ENCODE data around the gene GPR37.

The GPR37 gene

GRCh38 chr7:124724079-124724478, 41.5 kb downstream of the GPR37 start:
- no peak for DNase-seq

- no peak for DNase-seq
These were observed 42.6 kb downstream of the GPR37 start for GRCh38 chr7:124723012-124723411.

DNA sequence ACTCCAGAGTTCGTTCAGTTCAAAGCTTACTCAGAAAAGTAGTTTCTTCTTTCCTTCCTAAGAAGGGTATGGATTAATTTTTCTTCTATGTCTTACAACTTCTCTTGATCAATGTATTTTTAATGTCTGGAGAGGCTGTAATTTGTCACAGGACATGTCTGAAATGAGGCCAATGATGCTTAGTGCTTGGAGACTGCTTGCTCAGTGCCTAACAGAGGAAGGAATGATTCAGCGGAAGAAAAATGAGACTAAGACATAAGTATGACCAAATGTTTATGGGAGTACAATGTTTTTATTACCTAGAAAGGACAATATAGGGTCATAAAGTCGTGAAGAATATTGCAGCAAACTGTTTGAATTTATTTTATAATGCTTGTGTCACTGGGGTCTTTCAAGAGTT, 43.3 kb downstream of the GPR37 start:
- DNase-seq = no peak

DNA sequence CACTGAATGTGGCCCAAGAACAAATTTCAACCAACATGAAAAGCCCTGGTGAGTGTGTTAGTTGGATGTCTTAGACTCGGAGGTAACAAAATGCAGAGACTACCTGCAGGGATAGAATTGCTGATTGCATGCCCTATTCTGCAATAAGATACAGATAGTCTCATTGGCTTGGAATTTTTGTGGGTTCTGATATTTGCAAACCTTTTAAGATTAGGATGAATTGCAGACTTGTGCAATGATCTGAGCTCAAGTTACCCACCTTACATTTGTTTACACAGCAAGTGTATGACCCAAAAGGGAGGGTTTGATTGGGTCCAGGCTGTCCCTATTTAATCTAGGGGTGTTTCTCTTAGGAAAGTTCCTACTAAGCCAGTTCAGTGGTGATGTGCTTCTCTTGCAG, 45.4 kb downstream of the GPR37 start:
- DNase-seq = no peak

DNA sequence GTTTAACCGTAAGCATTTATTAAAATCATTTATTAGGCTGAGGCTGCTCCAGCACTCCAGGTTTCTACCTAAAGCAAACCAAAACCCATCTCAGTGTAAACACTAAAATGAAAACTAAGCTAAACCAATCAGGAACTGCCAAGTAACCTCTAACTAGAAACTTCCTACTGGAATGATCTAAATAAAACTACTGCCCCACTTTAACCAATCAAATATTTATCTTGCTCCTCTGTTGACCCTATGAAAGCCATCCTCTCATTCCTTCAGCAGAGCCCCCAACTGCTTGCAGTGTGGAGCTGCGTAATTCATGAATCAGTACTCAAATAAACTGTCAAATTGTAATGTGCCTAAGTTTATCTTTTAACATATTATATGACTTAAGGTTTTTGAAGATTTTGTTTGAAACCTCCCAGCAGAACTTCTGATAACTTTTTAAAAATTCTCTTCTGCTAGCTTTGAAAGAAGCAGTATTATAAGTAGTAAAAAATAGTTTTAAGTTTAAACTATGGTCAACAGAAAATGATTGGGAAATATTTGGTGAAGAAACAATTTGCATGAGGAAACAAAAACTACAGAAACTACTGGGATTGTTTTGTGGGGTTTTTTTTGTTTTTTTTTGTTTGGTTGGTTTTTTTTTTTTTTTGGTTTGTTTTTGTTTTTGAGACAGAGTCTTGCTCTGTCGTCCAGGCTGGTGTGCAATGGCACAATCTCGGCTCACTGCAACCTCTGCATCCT, 47.4 kb downstream of the GPR37 start:
- DNase-seq = no peak

GRCh38 chr7:124716894-124717293, 48.7 kb downstream of the GPR37 start:
- no peak for DNase-seq

DNA sequence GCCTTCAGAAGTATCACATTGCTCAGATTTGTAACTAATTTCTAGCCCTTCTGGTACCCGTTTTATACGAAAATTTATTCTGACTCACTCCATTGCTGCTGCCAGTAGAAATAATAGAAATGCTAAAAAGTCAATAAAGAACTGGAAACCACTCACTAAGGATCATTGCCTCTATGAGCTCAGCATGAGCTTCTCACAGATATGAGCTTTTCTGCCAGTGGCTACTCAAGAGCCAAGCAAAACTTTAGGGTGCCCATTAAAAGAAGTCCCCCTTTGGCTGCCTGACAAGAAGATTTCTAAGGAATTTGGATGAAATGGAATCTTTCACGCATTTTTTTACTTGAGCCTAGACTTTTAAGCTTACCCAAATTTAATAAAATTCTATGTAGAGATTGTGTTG, 52.5 kb downstream of the GPR37 start:
- no peak for DNase-seq

- DNase-seq = no peak
These were observed 53.6 kb downstream of the GPR37 start for GRCh38 chr7:124712017-124712416.

GRCh38 chr7:124702385-124702784, 63.2 kb downstream of the GPR37 start:
- no peak for DNase-seq

DNA sequence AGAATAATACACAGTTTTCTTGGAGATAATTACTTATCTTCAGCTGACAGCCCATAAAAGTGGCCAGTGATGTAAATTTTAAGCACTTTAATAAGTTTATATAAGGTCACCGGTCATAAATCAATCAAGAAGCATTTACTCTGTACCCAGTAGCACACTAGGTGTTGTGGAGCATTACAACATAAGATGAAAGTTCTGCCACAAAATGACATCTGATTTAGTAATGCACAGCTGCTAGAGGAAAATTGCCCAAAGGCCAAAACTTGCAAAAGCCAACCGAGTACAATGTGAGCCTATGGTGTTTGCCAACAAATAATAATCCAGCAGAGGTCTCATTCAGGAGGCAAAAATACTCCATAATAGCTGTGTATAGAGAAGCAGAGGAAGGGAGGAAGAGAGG, 63.6 kb downstream of the GPR37 start:
- no peak for DNase-seq

GRCh38 chr7:124700655-124701054, 64.9 kb downstream of the GPR37 start:
- no peak for DNase-seq

DNA sequence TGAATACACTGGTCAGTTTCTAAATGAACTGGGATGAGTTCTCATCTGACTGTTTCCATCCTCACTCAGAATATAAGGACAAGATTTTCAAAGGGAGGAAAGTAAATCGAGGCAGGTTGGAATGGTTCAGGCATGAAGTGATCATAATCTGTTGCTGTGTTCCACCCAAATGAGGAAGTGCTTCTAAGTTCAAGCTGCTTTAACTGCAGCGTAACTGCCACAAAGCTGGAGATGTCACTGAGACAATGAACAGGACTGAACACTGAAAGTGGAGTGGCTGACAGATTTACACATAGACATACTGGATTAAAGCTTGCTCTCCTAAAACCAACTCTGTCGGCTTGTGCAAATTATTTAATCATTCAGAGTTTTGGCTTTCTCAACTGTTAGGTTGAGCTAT, 66.6 kb downstream of the GPR37 start:
- no peak for DNase-seq

GRCh38 chr7:124697746-124698145, 67.8 kb downstream of the GPR37 start:
- DNase-seq = no peak
